Heart left ventricle (tissue), 13 donors: Measurements from ENCODE around the gene BICRA.

ENCODE experiments used
- POLR2A ChIP-seq, 2 donors: fragments of 450-650 bp; IDR thresholded peaks; one replicate each; pipeline ENCODE4 v1.6.1; 2017; ENCODE audit warnings: antibody characterized with exemption in 2 of 2, mild to moderate bottlenecking in 2 of 2, moderate library complexity in 2 of 2
- TF ChIP-seq, protein P1 (sequence below), 12 donors: fragments of 200-600 bp; sonication (generic) in 4 of 12; IDR thresholded peaks; one replicate each; pipeline versions ENCODE4 v1.5.0 to v1.8.0; 2018 to 2022; ENCODE audit warnings: antibody characterized with exemption in 12 of 12, mild to moderate bottlenecking in 5 of 12
- donor health status: ischemic (EF 13 %, LVEDD 7.1; RV severe dilation, severe dysfunction).
- donor health status: DM: no; HTN: yes; CAD: no.
- donor health status: DM: no; HTN: no; CAD: no.
- donor health status: ischemic (EF 25% LVEDD 6.9; RV normal size, moderate dysfunction).
- donor health status: ischemic (EF 25% LVEDD 5.7; RV mildly dilated, moderate dysfunction).
- donor health status: ischemic (EF 35%, LVEDD 5.7; RV mildly dilated, moderate dysfunction).
- donor health status: nonischemic (EF 11% LVEDD 7.7; RV severe dilation, severe dysfunction).
- donor health status: DM: yes; HTN: yes; CAD: no.
- donor health status: PGD.
- donor health status: ischemic (EF 29% LVEDD 5.4; RV normal size, mild dysfunction).
- donor health status: nonischemic (EF 23%, LVEDD 6.1; RV moderate dilation, normal function).

GRCh38 chr19:47649588-47649987 lies 40.7 kb downstream of the BICRA start:
- TF ChIP-seq, protein P1, sequence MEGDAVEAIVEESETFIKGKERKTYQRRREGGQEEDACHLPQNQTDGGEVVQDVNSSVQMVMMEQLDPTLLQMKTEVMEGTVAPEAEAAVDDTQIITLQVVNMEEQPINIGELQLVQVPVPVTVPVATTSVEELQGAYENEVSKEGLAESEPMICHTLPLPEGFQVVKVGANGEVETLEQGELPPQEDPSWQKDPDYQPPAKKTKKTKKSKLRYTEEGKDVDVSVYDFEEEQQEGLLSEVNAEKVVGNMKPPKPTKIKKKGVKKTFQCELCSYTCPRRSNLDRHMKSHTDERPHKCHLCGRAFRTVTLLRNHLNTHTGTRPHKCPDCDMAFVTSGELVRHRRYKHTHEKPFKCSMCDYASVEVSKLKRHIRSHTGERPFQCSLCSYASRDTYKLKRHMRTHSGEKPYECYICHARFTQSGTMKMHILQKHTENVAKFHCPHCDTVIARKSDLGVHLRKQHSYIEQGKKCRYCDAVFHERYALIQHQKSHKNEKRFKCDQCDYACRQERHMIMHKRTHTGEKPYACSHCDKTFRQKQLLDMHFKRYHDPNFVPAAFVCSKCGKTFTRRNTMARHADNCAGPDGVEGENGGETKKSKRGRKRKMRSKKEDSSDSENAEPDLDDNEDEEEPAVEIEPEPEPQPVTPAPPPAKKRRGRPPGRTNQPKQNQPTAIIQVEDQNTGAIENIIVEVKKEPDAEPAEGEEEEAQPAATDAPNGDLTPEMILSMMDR (IDR thresholded peaks at IDR 0.05): no peak
- TF ChIP-seq POLR2A (IDR thresholded peaks at IDR 0.05): no peak
